ENCODE measurements around the gene ANAPC10. TPM values are rescaled to one million over a fixed set of nuclear protein-coding genes. Genes with fewer than 3 reads are reported as not detected.

The ANAPC10 gene
- total and polyA plus RNA-seq, 2 of the 4 experiments (the other 2 are of a cell fraction), result 17.1 to 22.4 TPM

DNA sequence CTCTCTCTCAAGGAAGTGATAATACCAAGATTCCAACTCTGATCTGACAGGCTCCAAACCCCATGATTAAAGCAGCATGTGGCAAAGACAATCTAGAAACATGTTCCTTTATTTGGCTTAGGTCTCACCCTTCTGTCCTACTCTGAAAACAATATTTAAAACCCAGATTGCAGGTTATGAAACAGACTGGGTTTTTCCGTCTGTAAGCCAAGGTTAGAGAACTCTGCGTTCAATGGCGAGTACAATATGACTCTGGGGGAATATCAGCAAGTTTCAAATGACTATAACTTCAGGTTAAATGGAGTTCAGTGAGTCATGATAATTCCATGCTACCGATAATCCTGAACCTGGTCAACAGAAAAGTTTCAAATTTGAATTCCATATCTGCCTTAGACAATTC, 50.8 kb downstream of the ANAPC10 start:
- Histone ChIP-seq H2AFZ (replicated peaks; ENCODE audit: low read length, poor library complexity) (no peak overlapping the region), H3K79me1 (ENCODE audit: low read depth in 1 of 2, low read length in 2 of 2) (peaks cover 9 to 11% of the 10 kb centered on the region in 2 experiments; a peak in 3 of 4 replicates), H3K4ac (ENCODE audit: low read depth, low read length) (no peak overlapping the region), H2AK9ac (replicated peaks; ENCODE audit: low read depth, low read length, poor library complexity) (no peak overlapping the region), H3K27ac (ENCODE audit: insufficient read depth, low read length) (no peak overlapping the region), H4K91ac (ENCODE audit: insufficient read depth, low read depth, low read length) (no peak overlapping the region), H4K5ac (ENCODE audit: low read depth, low read length) (no peak overlapping the region), H3K23ac (ENCODE audit: low read depth, low read length) (no peak overlapping the region), H2AK5ac (ENCODE audit: low read depth, low read length) (no peak overlapping the region), H3K27me3 (ENCODE audit: control insufficient read depth, insufficient read depth, low read length) (no peaks in the 10 kb centered on the region), H2BK120ac (ENCODE audit: low read depth, low read length) (no peak overlapping the region), H3K36me3 (ENCODE audit: control insufficient read depth, insufficient read depth, low read length) (no peaks in the 10 kb centered on the region), H2BK20ac (ENCODE audit: low read depth, low read length) (no peak overlapping the region), H3K18ac (ENCODE audit: low read depth, low read length) (no peak overlapping the region), H2BK5ac (ENCODE audit: low read depth, low read length, poor library complexity, severe bottlenecking) (no peak overlapping the region), H3K56ac (ENCODE audit: extremely low read depth, insufficient read depth, low read length) (no peak overlapping the region), H3K4me2 (ENCODE audit: low read depth, low read length) (no peak overlapping the region), H3K9me3 (ENCODE audit: control insufficient read depth, insufficient read depth, low read length) (no peaks in the 10 kb centered on the region), H2BK15ac (ENCODE audit: low read depth, low read length) (no peak overlapping the region), H3K4me1 (ENCODE audit: control insufficient read depth, insufficient read depth, low read length) (no peaks in the 10 kb centered on the region), H3K9me1 (ENCODE audit: insufficient read depth, low read length) (no peaks in the 10 kb centered on the region; the same call in 1 of the 2 replicates), H3K9ac (ENCODE audit: low read depth, low read length) (no peak overlapping the region), H4K20me1 (ENCODE audit: insufficient read depth, low read length) (no peaks in the 10 kb centered on the region), H3K14ac (replicated peaks; ENCODE audit: low read depth, low read length) (no peak overlapping the region), H3K4me3 (ENCODE audit: insufficient read depth, low read depth, low read length) (no peak overlapping the region), H4K8ac (ENCODE audit: low read depth in 2 of 2, low read length in 2 of 2) (no peak overlapping the region)
- 100% methylated on average over 2 of the region's 4 CpGs; no CpG with 5 or more reads in 1 of the 2 experiments for WGBS, 2 experiments (ENCODE audit: extremely low coverage in 2 of 2, insufficient read length in 1 of 2)
- no peak for DNase-seq
- ChIA-PET CTCF (no interaction called here), POLR2A (ENCODE audit: unreplicated experiment) (no interaction called here)
- TF ChIP-seq MAZ (IDR thresholded peaks at IDR 0.05; ENCODE audit: borderline replicate concordance, low read depth, low read length) (no peak), BHLHE40 (IDR thresholded peaks at IDR 0.05; ENCODE audit: low read depth, low read length) (no peak), RFX5 (IDR thresholded peaks at IDR 0.05; ENCODE audit: low read depth, low read length) (no peak)
- ATAC-seq (ENCODE audit: low read depth), result no peak
- in situ Hi-C loops (cut with MboI; ENCODE audit: low sequenced_read_pairs) (no loop called here), dilution Hi-C loops (cut with HindIII; ENCODE audit: low sequenced_read_pairs, unreplicated experiment) (no loop called here), intact Hi-C loops (cut with micrococcal nuclease) (no loop called here)
- BruUV-seq (replicated peaks), result no TSS peak

Measured in IMR-90 (cell line).